H7 (cell line): ENCODE measurements around the gene LRRC4C. TPM values are rescaled to one million over a fixed set of nuclear protein-coding genes. Genes with fewer than 3 reads are reported as not detected.
A peak's percentile ranks its signal among the peaks of the same experiment; 100 is the strongest.

Experiments used
- DNase-seq: peaks from one replicate; pipeline ENCODE4 v3.0.0; 2012
- H3K27me3 ChIP-seq: 2 replicates; pipeline ENCODE4 v1.6.0; 2011; ENCODE audit warnings: mild to moderate bottlenecking, low read length; ENCODE audit not compliant: control insufficient read depth, insufficient read depth
- H3K36me3 ChIP-seq: replicated peaks from 2 replicates; pipeline ENCODE4 v1.5.1; 2011; ENCODE audit warnings: low read length; ENCODE audit not compliant: control insufficient read depth, insufficient read depth
- H3K4me3 ChIP-seq: 2 replicates; pipeline ENCODE4 v1.5.1; 2011; ENCODE audit warnings: low read depth, mild to moderate bottlenecking, control low read depth, low read length, moderate library complexity; ENCODE audit not compliant: insufficient read depth
- total RNA-seq: library from RNA; depleted of rRNA; stranded (reverse); fragments of >200 nt; shearing (Covaris generic); gene quantifications from 2 replicates; pipeline ENCODE4 v1.2.3, GENCODE V29; 2014

Gene LRRC4C
- total RNA-seq, 1 experiment from 2014 or later: 0.66 TPM

GRCh38 chr11:40293655-40294348 lies 1165.7 kb downstream of the LRRC4C start:
- Histone ChIP-seq H3K36me3 (no peaks in the 10 kb centered on the region), H3K4me3 (peak overlapping the region; percentile 58), H3K27me3 (peaks cover 36% of the 10 kb centered on the region)
- peak; percentile 72 for DNase-seq

- H3K27me3 ChIP-seq: peaks cover 37% of the 10 kb centered on the region
- H3K4me3 ChIP-seq: peak overlapping the region; percentile 58
- H3K36me3 ChIP-seq: no peaks in the 10 kb centered on the region
- DNase-seq: peak; percentile 63
These were observed 1166.5 kb downstream of the LRRC4C start for GRCh38 chr11:40292721-40293508.

- Histone ChIP-seq H3K27me3 (peaks cover 37% of the 10 kb centered on the region), H3K36me3 (no peaks in the 10 kb centered on the region), H3K4me3 (no peak overlapping the region)
- no peak for DNase-seq
These were observed 1167.7 kb downstream of the LRRC4C start for GRCh38 chr11:40291741-40292140.

DNA sequence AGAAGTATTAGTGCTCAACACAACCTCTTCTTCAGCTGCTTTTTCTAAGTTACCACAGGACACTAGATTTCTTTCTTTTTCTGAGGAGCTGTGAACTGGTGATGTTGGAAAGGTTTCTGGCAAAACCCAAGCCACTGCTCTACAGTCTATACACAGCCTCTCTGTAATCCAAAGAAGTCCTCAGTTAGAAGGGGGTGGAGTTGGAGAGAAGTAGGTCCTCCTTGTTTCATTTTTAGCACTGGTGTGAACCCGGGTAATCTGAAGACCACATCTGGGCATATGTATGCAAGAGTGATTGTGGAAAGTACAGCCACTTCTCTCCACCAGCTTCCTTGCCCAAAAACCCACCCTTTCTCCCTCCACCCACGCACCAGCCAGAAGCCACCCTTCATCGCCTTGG lies 1168.1 kb downstream of the LRRC4C start:
- Histone ChIP-seq H3K36me3 (no peaks in the 10 kb centered on the region), H3K4me3 (no peak overlapping the region), H3K27me3 (peaks cover 37% of the 10 kb centered on the region)
- DNase-seq: no peak

DNA sequence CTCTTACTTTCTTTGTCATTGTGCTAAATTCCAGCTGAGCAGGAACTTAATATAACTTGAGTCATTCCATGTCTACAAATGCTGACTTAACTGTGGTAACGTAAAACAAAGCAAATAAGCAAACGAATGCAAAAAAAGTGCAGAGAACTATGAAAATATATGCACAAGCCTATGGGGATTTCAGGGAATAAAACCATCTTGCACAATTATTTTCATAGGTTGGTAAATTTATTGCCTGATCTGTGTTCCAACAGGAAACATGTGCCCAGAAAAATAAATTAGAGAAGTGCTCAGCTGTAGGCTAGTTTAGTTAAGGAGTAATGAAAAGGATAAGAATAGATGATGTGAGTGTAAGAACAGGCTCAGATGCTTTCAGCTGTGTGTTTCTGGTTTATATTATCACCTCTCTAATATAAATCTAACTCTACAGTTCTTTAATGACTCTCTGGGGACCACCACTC lies 1169.3 kb downstream of the LRRC4C start:
- H3K36me3 ChIP-seq: no peaks in the 10 kb centered on the region
- peaks cover 39% of the 10 kb centered on the region for H3K27me3 ChIP-seq
- no peak overlapping the region for H3K4me3 ChIP-seq
- DNase-seq: no peak

GRCh38 chr11:40289370-40289769 lies 1170.1 kb downstream of the LRRC4C start:
- DNase-seq: peak; percentile 14
- Histone ChIP-seq H3K36me3 (no peaks in the 10 kb centered on the region), H3K27me3 (peaks cover 39% of the 10 kb centered on the region), H3K4me3 (no peak overlapping the region)

GRCh38 chr11:40287916-40288803 lies 1171.3 kb downstream of the LRRC4C start:
- Histone ChIP-seq H3K27me3 (peaks cover 39% of the 10 kb centered on the region), H3K4me3 (no peak overlapping the region), H3K36me3 (no peaks in the 10 kb centered on the region)
- DNase-seq: no peak

- Histone ChIP-seq H3K36me3 (no peaks in the 10 kb centered on the region), H3K4me3 (no peak overlapping the region), H3K27me3 (peaks cover 26% of the 10 kb centered on the region)
- DNase-seq: no peak
These were observed 1173.3 kb downstream of the LRRC4C start for GRCh38 chr11:40286137-40286536.

DNA sequence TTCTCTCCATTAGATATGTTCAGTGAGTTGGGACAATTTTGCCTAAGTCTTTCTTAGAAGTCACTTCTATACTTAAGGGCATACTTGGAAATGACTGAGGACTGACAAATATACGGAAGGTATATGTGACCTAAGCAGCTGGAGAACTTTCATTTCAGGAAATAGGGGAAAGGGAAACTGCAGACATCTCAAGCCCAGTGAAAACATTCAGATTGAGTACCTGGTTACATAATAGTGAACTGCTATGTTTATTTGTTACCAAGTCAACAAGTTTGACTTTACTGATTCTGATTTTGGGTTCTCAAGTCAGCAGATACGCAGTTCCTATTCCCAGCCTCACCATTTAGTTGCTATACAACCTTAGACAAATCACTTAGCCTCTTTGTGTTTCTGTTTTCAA lies 1173.9 kb downstream of the LRRC4C start:
- Histone ChIP-seq H3K4me3 (no peak overlapping the region), H3K36me3 (no peaks in the 10 kb centered on the region), H3K27me3 (peaks cover 24% of the 10 kb centered on the region)
- no peak for DNase-seq

DNA sequence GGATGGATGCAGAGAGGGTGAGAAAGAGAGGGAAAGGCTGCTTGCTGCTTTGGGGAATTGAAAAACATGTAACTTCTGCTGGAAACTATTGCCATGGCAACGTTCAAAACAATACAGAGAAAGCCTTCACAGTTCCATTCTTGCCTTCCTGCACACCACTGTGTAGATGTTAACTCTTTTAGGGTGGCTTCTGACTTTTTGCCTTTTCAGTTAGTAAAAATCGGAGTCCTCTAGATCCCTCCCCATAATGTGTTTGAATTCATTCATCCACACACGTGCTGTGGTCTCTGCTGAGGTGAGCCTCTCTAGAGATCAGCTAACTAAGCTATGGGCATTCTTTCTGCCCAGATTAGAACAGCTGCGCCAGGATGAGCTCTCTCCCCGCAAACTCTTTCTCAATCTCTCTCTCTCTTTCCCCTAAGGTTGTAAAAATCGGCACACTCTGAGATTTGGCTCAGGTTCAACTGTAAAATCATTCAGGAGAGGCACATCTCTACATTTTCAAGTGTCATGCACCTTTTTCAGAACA lies 1178.3 kb downstream of the LRRC4C start:
- DNase-seq: no peak
- Histone ChIP-seq H3K27me3 (peaks cover 10% of the 10 kb centered on the region), H3K4me3 (peak overlapping the region; percentile 3; the same call in 1 of the 2 replicates), H3K36me3 (no peaks in the 10 kb centered on the region)

- Histone ChIP-seq H3K36me3 (no peaks in the 10 kb centered on the region), H3K4me3 (peak overlapping the region; percentile 3; the same call in 1 of the 2 replicates), H3K27me3 (peaks cover 8% of the 10 kb centered on the region)
- no peak for DNase-seq
These were observed 1179.0 kb downstream of the LRRC4C start for GRCh38 chr11:40280159-40281051.

GRCh38 chr11:40276960-40277359 lies 1182.5 kb downstream of the LRRC4C start:
- Histone ChIP-seq H3K27me3 (peaks cover 8% of the 10 kb centered on the region), H3K36me3 (no peaks in the 10 kb centered on the region), H3K4me3 (no peak overlapping the region)
- no peak for DNase-seq

DNA sequence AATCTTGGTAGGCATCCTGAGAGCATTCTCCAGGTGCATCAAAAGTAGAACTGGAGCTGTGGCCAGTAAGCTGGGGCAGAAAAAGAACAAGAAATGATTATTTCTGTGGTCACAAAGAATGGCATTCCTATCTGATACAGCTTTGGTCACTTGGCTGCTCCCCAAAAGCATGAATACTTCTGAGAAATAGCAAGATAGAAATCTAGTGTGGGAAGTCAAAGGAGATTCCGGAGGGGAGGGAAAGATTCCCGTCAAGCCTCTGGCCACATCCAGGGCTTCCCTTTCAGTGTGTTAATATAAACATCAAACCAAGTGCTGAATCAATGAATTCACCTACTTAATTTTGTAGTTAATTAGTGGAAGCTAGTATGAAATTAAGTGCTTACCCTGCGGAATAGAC lies 1185.4 kb downstream of the LRRC4C start:
- Histone ChIP-seq H3K4me3 (no peak overlapping the region), H3K27me3 (no peaks in the 10 kb centered on the region; the same call in 1 of the 2 replicates), H3K36me3 (no peaks in the 10 kb centered on the region)
- DNase-seq: no peak
